HG03442 (cell line): ENCODE results near the gene ACTA1.
"Not testable (repeated sequence)": the region's sequence is repeated elsewhere in the genome, so short reads cannot be mapped to it uniquely, and the experiment has no call there.

ENCODE experiments used
- ATAC-seq: cut with Tn5 transposase; IDR thresholded peaks from one replicate; pipeline ENCODE4 v1.9.1; 2021; ENCODE audit warnings: mild to moderate bottlenecking, moderate library complexity; ENCODE audit not compliant: unreplicated experiment

The ACTA1 gene

DNA sequence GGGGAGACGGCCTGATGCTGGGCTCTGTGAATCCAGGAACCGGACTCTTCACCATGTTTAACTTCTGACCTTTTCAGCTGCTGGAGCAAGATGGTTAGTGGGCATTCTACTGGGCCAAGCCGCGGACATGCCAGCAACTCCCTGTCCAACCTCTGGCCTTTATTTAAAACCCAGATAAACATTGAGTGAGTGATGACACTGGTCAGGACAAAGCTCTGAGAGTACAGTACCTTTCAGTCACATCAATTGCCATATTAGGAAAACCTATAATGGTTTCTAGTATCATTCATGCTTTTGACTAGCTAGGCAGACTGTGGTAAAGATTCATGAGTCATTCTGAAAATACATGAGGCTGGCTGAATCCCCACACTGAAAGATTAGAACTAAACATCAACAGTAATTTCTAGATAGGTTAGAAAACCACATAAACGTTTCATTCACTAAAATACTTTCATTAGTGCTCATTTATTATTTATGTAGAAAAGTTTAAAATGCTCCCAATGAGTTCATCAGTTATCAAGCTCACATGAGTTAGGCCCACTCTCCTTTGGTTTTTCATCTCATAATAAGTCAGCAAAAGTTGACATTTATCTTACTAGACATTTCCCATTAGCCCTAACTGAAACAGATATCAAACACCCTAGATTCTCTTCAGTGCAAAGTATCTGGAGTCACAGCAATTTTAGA lies 7.1 kb upstream of the ACTA1 start:
- peak; percentile 97 for ATAC-seq

DNA sequence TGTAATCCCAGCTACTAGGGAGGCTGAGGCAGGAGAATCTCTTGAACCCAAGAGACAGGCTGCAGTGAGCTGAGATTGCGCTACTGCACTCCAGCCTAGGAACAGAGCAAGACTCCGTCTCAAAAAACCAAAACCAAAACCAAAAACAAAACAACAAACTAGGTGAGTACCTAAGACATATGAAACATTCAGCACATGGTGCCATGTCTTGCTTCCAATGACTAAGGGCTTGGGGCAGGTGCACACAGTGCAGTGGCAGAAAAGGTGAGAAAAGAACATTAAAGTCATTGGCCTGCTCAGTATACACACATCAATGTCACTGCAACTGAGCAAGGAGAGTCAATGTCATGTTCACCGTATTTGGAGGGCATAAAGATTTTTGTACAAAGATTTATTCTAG lies 4.1 kb upstream of the ACTA1 start:
- ATAC-seq, result no peak

DNA sequence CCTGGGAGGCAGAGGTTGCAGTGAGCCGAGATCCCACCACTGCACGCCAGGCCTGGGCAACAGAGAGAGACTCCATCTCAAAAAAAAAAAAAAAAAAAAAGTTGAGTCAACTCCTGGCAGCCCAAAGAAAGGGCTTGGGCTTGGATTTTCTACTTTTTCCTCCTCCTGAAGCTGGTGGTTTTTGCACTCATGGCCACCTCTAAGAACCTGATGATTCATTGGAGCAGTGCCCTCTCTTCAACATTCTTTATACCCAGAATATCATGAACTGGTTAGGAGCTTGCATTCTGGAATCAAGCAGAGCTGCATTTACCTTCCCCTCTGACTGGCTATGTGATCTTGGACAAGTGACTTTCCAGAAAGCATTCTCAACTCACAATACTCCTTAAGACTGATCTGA lies 3.5 kb upstream of the ACTA1 start:
- ATAC-seq, result no peak

DNA sequence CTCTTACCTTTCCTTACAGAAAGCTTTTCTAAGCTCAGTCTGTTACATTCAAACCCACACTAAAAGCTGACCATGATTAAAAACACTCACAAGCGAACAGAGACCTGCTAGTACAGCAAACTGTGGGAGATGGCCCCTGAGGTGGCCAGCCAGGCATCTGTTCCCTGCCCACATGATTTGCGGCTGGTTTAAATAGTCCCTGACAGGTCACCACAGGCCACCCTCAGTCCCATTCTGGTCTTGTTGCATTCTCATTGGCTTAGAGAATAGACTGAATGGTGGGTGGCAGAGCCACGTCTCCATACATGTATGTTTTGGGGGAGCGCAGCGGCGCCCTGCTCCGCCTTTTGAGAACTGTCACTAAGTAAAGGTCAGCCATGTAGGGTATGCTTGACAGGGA lies 2.3 kb upstream of the ACTA1 start:
- ATAC-seq, result no peak

DNA sequence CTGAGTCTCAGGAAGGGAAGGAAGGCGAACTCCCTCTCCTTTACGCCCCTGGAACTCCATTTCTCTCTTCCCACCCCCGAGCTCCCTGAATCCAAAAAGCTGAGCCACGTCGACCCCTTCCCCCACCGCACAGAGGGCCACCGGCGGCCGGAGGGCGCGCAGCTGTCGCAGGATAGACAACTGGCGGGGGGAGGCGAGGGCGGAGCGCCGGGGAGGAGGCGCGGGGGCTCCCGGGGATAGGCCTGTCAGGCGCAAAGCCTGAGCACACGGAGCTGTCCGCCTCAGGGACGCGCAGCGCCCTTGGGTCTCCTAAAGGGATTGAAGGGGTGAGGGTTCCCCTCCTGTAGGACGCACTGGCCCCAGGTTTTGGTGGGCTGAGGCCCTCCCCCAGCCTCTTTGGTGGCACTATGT lies 752 bp upstream of the ACTA1 start:
- no peak for ATAC-seq

DNA sequence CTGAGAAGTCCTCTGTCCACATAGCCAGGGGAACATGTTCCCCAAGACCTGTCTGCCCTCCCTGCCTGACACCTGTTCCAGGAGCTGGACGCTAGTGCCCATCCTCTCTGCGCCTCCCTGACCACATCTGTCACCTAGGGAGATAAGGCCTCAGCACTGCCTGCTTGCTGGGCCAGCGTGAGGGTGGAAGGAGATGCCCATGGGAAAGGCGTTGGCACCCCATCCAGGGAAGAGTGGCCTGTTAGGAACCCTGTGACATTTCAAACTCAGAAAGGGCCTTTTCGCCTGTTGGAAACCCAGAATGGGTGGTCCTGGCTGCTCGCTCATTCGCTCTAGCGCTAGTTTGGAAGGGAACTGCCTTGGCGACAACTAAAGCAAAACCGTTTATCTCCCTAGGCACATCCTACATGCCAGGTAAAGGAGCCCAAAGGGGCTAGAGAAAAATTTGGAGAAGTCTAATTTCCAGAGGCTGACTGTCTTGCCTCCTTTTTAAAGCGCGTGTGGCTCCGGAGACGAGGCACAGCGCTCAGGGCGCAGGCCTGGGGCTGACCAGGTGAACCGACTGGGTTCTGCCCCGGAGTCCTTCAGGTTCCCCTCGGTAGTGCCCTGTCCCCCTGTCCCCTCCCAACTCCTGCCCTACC lies 410 bp downstream of the ACTA1 start:
- ATAC-seq, result no peak

DNA sequence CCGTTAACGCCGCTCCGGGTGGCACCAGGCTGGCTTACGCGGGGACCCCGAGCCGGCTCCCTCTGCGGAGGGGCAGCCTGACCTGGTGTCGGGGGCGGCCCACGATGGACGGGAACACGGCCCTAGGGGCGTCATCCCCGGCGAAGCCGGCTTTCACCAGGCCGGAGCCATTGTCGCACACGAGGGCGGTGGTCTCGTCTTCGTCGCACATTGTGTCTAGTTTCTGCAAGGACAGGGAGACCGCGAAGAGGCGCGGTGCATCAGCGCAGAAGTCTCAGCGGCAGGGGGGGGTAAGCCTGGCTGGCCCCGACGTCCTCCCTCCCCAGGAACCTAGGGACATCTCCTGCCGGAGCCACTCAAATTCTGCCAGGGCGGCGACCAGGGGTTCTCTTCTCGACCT lies 989 bp downstream of the ACTA1 start:
- ATAC-seq, result no peak

DNA sequence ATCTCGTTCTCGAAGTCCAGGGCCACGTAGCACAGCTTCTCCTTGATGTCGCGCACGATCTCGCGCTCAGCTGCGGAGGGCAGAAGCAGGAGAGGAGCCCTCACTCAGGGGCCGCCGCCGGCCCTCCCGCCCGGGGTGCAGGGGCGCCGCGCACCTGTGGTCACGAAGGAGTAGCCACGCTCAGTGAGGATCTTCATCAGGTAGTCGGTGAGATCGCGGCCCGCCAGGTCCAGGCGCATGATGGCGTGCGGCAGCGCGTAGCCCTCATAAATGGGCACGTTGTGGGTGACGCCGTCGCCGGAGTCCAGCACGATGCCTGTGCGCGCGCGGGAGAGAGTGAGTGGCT lies 1.8 kb downstream of the ACTA1 start:
- ATAC-seq, result no peak

DNA sequence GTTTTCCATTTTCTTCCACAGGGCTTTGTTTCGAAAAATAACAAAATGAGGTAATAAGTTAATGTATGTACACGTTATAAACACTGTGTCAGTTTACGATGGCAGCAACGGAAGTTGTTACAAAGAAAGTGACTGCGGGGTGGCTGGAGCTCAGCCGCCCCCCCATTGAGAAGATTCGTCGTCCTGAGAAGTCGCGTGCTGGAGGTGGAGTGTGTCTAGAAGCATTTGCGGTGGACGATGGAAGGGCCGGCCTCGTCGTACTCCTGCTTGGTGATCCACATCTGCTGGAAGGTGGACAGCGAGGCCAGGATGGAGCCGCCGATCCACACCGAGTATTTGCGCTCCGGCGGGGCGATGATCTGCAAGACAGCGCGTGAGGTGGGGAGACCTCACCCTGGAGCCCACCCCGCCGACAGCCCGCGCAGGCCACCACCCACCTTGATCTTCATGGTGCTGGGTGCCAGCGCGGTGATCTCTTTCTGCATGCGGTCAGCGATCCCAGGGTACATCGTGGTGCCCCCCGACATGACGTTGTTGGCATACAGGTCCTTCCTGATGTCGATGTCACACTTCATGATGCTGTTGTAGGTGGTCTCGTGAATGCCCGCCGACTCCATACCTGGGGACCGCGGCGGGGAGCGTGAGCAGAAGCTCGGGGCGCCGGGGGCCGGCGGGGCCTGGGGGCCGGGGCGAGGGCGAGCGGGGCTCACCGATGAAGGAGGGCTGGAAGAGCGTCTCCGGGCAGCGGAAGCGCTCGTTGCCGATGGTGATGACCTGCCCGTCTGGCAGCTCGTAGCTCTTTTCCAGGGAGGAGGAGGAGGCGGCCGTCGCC lies 2.4 kb downstream of the ACTA1 start:
- ATAC-seq, result no peak

DNA sequence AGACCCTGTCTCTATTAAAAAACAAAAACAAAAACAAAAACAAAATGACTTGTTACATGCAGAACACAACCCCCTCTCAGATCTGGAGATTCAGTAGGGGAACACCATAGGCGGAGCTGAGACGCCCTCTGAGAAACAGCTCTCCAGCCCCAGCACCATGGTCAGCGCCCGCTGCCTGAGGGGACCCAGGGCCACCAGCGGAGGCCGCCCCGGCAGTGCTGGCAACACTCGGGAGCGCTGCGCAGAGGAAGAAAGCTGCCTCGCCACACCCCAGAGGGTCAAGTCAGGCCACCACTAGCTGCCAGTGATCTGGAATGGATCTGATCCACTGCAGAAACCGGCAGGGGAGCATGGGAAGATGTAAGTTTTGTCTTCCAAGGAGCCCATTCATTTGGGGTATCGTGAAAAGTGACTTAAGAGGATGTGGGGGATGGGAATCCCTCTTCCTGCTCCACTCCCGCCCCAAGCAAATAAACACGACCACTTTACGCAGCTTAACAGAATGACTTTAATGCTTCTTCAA lies 3.1 kb downstream of the ACTA1 start:
- ATAC-seq, result no peak

DNA sequence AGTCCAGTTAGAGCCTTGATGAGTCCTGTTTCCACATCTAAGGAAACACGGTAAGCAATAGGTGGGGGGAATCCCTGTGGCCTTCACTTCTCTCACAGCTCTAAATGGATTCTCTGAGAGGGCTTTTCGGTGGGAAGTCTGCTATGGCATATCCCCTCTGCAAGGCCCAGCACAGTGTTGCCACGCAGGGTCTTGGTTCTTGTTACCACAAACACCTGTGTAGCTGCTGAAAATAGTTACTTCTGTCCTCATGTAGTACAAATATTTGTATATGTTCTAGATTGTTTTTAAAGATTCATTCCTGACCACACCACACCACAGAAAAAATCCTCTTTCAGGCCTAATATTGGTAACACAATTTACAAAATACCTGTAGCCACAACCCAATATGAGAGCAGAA lies 5.6 kb downstream of the ACTA1 start:
- ATAC-seq, result no peak

DNA sequence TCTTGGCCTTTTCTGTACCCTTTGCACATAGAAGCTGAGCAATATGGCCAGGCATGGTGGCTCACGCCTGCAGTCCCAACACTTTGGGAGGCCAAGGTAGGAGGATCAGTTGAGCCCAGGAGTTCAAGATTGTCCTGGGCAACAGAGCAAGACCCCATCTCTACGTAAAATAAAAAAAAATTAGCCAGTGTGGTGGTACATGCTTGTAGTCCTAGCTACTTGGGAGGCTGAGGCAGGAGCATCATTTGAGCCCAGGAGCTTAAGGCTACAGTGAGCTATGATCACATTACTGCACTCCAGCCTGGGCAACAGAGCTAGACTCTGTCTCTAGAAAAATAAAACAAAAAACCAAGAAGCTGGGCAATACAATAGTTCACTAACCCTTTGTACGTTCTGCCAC lies 6.3 kb downstream of the ACTA1 start:
- ATAC-seq, result no peak

DNA sequence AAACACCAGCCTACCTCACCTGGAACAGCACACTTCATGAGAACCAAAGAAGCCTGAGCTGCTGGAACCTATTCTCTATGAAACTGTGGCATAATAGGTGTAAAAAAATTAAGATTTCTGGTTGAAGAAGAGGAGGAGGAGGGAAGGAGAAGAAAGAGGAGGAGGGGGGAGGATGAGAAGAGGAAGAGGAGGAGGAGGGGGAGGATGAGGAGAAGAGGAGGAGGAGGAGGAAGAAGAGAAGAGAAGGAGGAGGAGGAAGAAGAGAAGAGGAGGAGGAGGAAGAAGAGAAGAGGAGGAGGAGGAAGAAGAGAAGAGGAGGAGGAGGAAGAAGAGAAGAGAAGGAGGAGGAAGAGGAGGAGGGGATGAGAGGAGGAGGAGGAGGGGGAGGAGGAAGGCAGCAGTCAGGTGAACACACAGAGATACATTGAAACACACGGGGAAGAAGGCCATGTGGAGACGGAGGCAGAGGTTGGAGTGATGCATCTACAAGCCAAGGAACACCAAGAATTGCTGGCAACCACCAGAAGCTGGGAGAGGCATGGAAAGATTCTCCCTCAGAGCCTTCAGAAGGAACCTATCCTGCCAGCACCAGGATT lies 8.2 kb downstream of the ACTA1 start:
- ATAC-seq, result no peak

DNA sequence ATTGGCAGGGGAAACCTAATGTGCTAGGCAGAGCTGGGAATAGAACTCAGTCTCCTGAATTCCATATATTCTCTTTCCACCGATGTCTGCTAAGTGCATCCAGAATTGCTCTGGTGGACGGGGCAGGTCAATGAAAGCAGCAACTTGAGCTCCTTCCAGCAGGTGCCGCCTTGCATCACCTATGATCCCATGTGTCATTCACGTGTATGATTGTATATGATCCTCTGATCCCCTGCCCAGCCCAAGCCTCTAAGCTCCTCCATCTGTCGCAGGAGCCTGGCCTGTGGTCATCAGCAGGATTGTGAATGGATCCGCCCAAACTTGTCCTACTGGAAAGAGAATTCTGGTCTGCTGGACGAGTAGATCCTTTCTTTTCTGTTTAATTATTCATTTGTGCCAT lies 13.1 kb downstream of the ACTA1 start:
- ATAC-seq, result no peak

DNA sequence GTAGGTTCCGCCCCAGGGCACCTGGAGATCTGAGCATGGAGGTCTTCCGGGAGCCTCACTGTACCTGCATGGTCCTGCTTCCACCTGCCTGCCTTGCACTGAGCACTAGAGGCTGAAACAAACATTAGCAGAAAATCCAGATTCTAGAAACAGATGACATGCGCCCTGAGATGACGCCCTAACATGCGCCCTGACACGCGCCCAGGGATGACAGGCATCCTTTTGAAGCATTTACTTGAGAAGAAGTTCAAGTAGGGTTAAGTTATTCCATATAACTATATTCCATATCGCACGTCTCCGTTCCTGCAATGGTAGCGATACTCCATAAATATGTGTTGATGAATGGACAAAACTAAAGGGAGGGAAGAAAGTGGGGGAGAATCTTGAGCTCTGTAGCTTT lies 13.7 kb downstream of the ACTA1 start:
- no peak for ATAC-seq

DNA sequence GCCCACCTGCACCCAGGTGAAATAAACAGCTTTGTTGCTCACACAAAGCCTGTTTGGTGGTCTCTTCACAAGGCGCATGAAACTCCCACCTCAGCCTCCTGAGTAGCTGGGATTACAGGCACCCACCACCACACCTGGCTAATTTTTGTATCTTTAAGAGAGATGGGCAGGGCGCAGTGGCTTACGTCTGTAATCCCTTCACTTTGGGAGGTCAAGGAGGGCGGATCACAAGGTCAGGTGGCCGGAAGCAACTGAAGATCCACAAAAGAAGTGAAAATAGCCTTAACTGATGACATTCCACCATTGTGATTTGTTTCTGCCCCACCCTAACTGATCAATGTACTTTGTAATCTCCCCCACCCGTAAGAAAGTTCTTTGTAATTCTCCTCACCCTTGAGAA lies 15.3 kb downstream of the ACTA1 start:
- not testable (repeated sequence) for ATAC-seq

DNA sequence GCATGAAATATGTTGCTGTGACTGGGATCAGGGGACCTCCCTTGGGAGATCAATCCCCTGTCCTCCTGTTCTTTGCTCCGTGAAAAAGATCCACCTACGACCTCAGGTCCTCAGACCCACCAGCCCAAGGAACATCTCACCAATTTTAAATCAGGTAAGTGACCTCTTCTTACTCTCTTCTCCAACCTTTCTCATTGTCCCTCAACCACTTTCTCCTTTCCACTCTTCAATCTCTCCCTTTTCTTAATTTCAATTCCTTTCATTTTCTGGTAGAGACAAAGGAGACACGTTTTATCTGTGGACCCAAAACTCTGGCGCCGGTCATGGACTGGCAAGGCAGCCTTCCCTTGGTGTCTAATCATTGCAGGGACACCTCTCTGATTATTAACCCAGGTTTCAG lies 21.1 kb downstream of the ACTA1 start:
- not testable (repeated sequence) for ATAC-seq

DNA sequence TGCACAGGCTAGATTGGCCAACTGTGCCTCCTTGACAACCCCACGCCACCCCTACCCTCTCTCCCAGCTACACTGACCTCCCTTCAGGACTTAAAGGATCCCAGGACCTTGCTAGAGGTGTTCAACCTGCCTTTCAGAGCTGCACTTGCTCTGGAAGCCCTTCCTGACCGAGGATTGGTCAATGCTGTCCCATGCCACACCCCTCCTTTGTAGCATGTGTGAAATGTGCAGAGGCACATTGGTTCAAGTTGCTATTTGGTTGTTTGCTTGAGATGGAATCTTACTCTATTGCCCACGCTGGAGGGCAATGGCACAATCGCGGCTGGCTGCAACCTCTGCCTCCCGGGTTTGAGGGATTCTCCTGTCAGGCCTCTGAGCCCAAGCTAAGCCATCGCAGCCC lies 21.8 kb downstream of the ACTA1 start:
- ATAC-seq, result no peak

DNA sequence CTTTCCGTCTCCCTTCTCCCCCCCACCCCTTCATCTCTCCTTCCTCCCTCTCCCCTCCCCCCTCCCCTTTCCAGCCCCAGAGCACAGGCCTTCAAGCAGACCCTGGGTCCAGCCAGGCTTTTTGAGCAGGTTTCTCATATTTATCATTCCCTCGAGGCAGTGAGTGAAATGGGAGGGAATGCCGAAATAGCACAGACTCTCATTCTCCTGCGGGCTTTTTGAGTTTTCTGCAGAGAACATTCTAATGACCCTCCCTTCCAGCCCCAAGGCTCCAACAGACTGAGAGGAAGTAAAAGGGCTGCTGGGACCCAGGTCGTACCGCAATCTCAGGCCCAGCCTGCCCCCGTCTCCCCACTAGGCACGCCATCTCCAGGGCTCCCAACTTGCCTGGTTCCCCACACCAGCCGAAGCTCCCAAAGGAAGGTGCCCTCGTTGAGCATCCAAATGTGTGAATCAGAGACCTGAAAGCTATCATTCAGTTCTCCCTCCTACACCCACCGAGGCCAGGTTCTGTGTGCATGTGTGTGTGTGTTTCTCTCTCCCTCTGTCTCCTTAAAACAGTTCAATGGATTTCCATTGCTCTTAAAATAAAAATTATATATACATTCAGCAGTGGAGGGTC lies 22.3 kb downstream of the ACTA1 start:
- no peak for ATAC-seq

DNA sequence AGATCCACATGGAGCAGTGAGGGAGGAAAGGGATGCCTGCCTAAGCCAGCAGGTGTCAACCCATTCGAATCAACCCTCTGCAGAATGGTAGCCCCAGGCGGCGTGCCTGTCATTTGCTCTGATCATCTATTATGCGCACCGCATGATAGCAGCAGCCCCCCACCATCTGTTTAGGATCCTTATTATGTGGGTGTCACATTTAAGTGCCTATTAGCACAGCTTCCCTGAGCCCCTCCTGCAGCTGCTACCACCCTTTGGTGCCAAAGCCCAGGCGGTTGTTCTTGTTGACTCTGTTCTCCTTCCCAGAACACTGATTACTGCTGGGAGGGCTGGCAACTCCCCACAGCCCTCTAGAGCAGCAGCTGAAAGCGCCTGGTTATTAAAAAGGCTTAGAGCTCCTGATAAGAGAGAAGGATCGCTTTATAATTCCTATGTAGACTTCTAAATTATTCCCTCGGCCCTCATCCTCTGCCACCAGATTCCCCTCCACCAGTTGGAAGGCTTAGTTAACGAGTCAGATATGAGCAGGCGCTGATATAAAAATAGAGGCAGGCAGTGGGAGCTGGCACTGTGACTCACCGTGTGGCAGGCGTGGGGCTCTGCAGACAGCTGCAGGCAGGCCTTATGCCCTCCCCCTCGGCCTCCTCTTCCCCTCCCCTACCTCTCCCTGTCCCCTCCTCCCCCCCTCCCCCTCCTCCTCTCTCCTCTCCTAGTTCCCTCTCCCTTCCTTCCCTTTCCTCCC lies 23.0 kb downstream of the ACTA1 start:
- ATAC-seq, result no peak

DNA sequence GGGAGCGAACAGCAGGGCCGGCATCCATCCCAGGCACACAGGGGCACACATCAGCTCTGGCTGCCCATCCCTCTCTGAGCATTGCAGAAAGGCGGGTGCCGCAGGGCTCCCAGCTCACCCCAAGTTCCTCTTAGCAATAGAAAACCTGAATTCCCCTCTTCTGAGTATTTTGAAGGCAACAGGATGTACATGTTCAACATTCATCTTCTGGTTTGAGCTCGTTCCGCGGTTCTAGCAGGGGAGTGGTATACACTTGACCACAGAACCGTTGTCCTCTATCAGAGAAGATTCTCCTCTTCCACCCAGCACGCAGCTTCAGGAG lies 23.6 kb downstream of the ACTA1 start:
- ATAC-seq, result no peak
